Fibroblast of skin of left biceps (primary cell): ENCODE measurements around the gene GNB1L.
A peak's percentile ranks its signal among the peaks of the same experiment; 100 is the strongest.
"Not testable (repeated sequence)": the region's sequence is repeated elsewhere in the genome, so short reads cannot be mapped to it uniquely, and the experiment has no call there.

Experiments used
- DNase-seq, 2 experiments: peaks; one replicate each; pipeline ENCODE4 v3.0.0-alpha.2; 2013; ENCODE audit warnings: low read depth in 2 of 2

GNB1L gene

GRCh38 chr22:19889951-19890350, 35.3 kb upstream of the GNB1L start:
- DNase-seq, result no peak

- no peak for DNase-seq
Observed at GRCh38 chr22:19888131-19888746, 33.6 kb upstream of the GNB1L start.

- DNase-seq, result no peak
Observed at GRCh38 chr22:19887256-19887985, 32.7 kb upstream of the GNB1L start.

GRCh38 chr22:19886605-19887255, 32.1 kb upstream of the GNB1L start:
- DNase-seq, result peak; percentile 83 to 85

GRCh38 chr22:19885841-19886592, 31.3 kb upstream of the GNB1L start:
- DNase-seq, result no peak

GRCh38 chr22:19884954-19885751, 30.5 kb upstream of the GNB1L start:
- no peak for DNase-seq

- DNase-seq, result no peak
Observed at GRCh38 chr22:19884161-19884953, 29.7 kb upstream of the GNB1L start.

GRCh38 chr22:19883446-19883845, 28.8 kb upstream of the GNB1L start:
- DNase-seq, result not testable (repeated sequence)

- no peak for DNase-seq
Observed at GRCh38 chr22:19882446-19883381, 28.0 kb upstream of the GNB1L start.

GRCh38 chr22:19880786-19881569, 26.3 kb upstream of the GNB1L start:
- peak; percentile 92 to 94 for DNase-seq

GRCh38 chr22:19879992-19880785, 25.5 kb upstream of the GNB1L start:
- no peak for DNase-seq

- no peak for DNase-seq
Observed at GRCh38 chr22:19879643-19879991, 24.9 kb upstream of the GNB1L start.

GRCh38 chr22:19879246-19879570, 24.5 kb upstream of the GNB1L start:
- no peak for DNase-seq

GRCh38 chr22:19878461-19879245, 24.0 kb upstream of the GNB1L start:
- DNase-seq, result no peak

- no peak for DNase-seq
Observed at GRCh38 chr22:19877626-19878339, 23.1 kb upstream of the GNB1L start.

- no peak for DNase-seq
Observed at GRCh38 chr22:19876941-19877625, 22.4 kb upstream of the GNB1L start.
